ENCODE results near the gene PHLPP2.
"Not testable (repeated sequence)": the region's sequence is repeated elsewhere in the genome, so short reads cannot be mapped to it uniquely, and the experiment has no call there.

PHLPP2 gene

GRCh38 chr16:71614956-71615355 lies 109.5 kb downstream of the PHLPP2 start:
- not testable (repeated sequence) for DNase-seq

DNA sequence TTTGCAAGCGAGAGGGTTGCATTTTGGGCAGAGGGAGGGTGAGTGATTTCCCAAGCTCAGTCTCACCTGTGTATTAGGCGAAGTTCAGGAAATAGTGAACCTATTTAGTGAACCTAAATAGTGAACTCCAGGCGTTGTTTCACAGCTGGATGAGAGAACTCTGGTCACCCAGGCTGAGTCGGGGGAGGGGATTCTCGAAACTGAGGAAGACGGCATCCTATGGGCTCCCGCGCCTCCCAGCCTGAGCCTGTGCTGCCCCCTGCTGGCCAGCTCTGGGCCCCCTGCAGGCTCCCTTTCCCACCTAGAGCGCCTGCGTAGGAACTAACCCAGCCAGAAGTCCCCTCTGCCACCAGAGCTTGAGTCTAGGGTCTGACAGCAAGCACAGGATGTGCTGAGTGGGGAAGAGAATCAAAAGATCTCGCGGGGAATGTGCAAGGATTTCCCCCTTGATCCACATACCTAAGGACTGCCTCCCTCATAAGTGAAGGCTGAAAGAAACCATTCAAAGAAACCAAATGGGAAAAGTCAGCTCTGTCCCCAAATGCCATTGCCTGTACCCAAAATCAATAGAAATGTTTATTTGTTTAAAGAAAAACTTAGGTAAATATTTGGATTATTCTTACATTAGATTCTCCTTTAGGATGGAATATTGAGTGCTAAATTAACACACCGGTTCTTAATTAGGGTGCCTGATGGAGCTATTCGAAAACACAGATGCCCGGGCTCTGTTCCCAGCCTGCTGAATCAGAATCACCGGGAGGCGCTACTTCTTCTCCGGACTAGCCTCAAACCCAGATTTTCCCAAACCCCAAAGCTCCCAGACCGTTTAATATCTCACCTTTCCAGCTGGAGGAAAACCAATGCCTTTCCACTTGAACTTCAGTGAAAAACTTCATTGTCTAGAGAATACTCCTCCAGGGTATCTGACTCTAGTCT lies 113.3 kb downstream of the PHLPP2 start:
- peak in 1 of 2 experiments; percentile 36 for DNase-seq

GRCh38 chr16:71610447-71610846 lies 114.1 kb downstream of the PHLPP2 start:
- no peak for DNase-seq

- no peak for DNase-seq
Observed at GRCh38 chr16:71609066-71609465, 115.4 kb downstream of the PHLPP2 start.

DNA sequence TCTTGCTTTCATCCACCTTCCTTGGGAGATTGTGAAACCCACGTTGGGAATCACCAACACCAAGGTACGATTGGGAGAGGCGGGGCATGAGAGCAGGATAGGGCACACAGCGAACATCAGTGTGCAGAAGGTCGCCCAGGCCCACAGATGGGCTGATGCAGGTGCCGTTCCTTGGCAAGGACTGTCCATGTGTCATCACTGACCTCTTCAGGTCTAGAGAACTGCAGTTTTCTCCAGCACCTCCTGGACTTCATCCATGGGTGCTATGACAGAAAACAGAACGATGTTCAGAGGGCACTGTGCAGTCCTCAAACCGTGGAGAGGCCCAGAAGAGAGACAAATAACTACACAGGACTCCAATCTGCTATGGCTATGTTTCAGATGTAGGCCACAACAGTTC lies 123.7 kb downstream of the PHLPP2 start:
- DNase-seq: no peak

DNA sequence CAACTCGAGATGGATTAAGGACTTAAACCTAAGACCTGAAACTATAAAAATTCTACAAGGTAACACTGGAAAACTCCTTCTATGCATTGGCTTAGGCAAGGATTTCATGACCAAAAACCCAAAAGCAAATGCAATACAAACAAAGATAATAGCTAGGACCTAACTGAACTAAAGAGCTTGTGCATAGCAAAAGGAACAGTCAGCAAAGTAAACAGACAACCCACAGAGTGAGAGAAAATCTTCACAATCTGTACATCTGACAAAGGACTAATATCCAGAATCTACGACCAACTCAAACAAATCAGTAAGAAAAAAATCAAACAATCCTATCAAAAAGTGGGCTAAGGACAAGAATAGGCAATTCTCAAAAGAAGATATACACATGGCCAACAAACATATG lies 126.1 kb downstream of the PHLPP2 start:
- DNase-seq: not testable (repeated sequence)

DNA sequence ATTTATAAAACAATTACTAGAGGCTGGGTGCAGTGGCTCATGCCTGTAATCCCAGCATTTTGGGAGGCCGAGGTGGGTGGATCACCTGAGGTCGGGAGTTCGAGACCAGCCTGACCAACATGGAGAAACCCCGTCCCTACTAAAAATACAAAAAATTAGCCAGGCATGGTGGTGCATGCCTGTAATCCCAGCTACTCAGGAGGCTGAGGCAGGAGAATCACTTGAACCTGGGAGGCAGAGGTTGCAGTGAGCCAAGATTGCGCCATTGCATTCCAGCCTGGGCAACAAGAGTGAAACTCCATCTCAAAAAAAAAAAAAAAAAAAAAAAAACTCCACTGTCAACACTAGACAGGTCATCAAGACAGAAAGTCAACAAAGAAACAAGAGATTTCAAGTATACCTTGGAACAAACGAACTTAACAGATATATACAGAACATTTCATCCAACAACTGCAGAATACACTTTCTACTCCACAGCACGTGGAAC lies 129.1 kb downstream of the PHLPP2 start:
- DNase-seq: not testable (repeated sequence)
